GM10248 (cell line): ENCODE measurements around the gene ENO1.
"Not testable (repeated sequence)": the region's sequence is repeated elsewhere in the genome, so short reads cannot be mapped to it uniquely, and the experiment has no call there.

ENCODE experiments used
- CTCF ChIA-PET: fragments of 300-600 bp; sonication (Branson Sonifier 250); formaldehyde crosslinking; extraction: SDS; loops from one replicate; lab custom pipeline; 2021; ENCODE audit warnings: antibody characterized with exemption; lab: Yijun Ruan, JAX
- POLR2A ChIA-PET: fragments of 350-650 bp; sonication (Branson Sonifier 250); formaldehyde crosslinking; extraction: SDS; loops from one replicate; lab custom pipeline; 2020; ENCODE audit warnings: antibody characterized with exemption; lab: Yijun Ruan, JAX
- DNase-seq: peaks from one replicate; pipeline ENCODE4 v3.0.0; 2012; ENCODE audit errors: extremely low spot score
- CTCF ChIP-seq: IDR thresholded peaks from 2 replicates; pipeline ENCODE4 v1.5.1; 2012; ENCODE audit warnings: mild to moderate bottlenecking, low read depth; ENCODE audit errors: extremely low read depth, missing control alignments, control extremely low read depth

The ENO1 gene

GRCh38 chr1:8899046-8899445 is 20.6 kb upstream of the ENO1 start:
- DNase-seq = no peak
- ChIA-PET CTCF (interaction anchor here (0.7 to 2.1 kb wide), 5 partner anchors 8 to 106 kb away, joined by 3 to 8 read pairs (median 3); no protein-coding TSS in a partner anchor), POLR2A (interaction anchor here (0.6 kb wide), 2 partner anchors 577 to 718 kb away, joined by 3 to 4 read pairs; no protein-coding TSS in a partner anchor)
- no peak for TF ChIP-seq CTCF

DNA sequence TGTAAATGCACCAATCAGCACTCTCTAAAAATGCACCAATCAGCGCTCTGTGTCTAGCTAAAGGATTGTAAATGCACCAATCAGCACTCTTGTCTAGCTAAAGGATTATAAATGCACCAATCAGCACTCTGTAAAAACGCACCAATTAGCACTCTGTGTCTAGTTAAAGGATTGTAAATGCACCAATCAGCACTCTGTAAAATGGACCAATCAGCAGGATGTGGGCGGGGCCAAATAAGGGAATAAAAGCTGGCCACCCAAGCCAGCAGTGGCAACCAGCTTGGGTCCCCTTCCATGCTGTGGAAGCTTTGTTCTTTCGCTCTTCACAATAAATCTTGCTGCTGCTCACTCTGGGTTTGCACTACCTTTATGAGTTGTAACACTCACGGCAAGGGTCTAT is 19.9 kb upstream of the ENO1 start:
- CTCF ChIA-PET = interaction anchor here (0.7 to 2.1 kb wide), 6 partner anchors 9 to 107 kb away, joined by 3 to 8 read pairs (median 4); no protein-coding TSS in a partner anchor
- DNase-seq = not testable (repeated sequence)
- POLR2A ChIA-PET = interaction anchor here (0.6 kb wide), 2 partner anchors 578 to 719 kb away, joined by 3 to 4 read pairs; no protein-coding TSS in a partner anchor

GRCh38 chr1:8897505-8897904 is 19.0 kb upstream of the ENO1 start:
- POLR2A ChIA-PET = not testable (repeated sequence)
- CTCF ChIA-PET = interaction anchor here (1.2 kb wide), 1 partner anchor 20 kb away, joined by 4 read pairs; no protein-coding TSS in a partner anchor

GRCh38 chr1:8896775-8897174 is 18.3 kb upstream of the ENO1 start:
- not testable (repeated sequence) for DNase-seq
- CTCF ChIA-PET = interaction anchor here (1.0 kb wide), 1 partner anchor 17 kb away, joined by 4 read pairs; no protein-coding TSS in a partner anchor
- POLR2A ChIA-PET = interaction anchor here (0.5 kb wide), 1 partner anchor 282 kb away, joined by 7 read pairs; no protein-coding TSS in a partner anchor

More at GRCh38 chr1:8897505-8897904, 19.0 kb upstream of the ENO1 start:
- DNase-seq = not testable (repeated sequence)

GRCh38 chr1:8892026-8892425 is 13.5 kb upstream of the ENO1 start:
- TF ChIP-seq CTCF = no peak
- ChIA-PET CTCF (interaction anchor here (0.7 to 1.4 kb wide), 4 partner anchors 11 to 113 kb away, joined by 3 to 4 read pairs (median 3); no protein-coding TSS in a partner anchor), POLR2A (interaction anchor here (0.5 kb wide), 1 partner anchor 8 kb away, joined by 3 read pairs; no protein-coding TSS in a partner anchor)
- DNase-seq = no peak

DNA sequence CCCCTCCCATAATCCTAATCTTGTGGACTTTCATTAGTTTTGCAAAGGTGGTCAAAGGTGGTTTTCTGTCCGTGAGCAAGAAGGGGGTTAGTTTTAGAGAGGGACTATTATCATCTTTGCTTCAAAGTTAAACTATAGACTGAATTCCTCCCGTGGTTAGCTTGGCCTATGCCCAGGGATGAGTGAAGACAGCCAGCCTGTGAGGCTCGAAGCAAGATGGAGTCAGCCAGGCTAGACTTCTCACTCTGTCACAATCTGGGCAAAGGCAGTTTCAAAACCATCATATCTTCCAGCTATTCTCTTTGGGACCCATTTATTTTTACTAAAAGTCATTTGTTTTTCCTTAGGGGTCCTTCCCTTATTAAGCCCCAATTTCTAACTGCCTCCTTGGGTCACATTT is 12.9 kb upstream of the ENO1 start:
- CTCF ChIA-PET = interaction anchor here (0.7 to 1.4 kb wide), 2 partner anchors 31 to 33 kb away, joined by 3 read pairs; no protein-coding TSS in a partner anchor
- no peak for TF ChIP-seq CTCF
- DNase-seq = no peak
- POLR2A ChIA-PET = interaction anchor here (0.5 kb wide), 1 partner anchor 14 kb away, joined by 5 read pairs; no protein-coding TSS in a partner anchor

DNA sequence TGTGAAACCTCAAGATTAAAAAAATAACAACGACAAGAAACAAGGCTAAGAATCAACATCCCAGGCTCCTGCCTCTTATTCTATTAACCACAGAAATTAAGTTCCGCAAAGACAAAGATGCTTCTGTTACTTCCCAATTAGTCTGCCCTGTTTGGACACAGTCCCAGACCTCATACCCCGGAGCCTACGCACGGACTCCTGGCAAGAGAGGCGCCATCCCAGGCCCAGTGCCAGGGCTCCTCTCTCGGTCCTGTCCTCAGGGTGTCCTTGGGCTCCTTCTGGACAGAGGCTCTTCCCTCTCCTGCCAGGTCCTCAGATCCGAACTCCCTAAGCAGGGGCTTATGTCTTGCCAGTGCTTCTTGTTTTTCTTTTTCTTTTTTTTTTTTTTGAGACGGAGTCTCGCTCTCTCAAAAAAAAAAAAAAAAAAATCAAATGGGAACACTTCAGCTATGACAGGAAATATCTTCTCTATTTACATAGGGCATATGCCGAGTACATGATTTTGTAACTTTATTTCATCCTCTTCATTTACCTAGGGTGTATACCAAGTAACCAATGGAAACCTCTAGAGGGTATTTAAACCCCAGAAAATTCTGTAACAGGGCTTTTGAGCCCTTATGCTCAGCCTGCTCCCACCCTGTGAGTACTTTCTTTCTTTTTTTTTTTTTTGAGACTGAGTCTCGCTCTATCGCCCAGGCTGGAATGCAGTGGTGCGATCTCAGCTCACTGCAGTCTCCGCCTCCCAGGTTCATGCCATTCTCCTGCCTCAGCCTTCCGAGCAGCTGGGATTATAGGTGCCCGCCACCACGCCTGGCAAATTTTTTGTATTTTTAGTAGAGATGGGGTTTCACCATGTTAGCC is 11.7 kb upstream of the ENO1 start:
- no peak for DNase-seq
- no peak for TF ChIP-seq CTCF
- CTCF ChIA-PET = no interaction called here
- POLR2A ChIA-PET = no interaction called here
